Sigmoid colon (tissue), 7 donors: ENCODE data around the gene LCLAT1. TPM values are rescaled to one million over a fixed set of nuclear protein-coding genes. Genes with fewer than 3 reads are reported as not detected.
A peak's percentile ranks its signal among the peaks of the same experiment; 100 is the strongest.

Source experiments
- DNase-seq: peaks from one replicate; pipeline ENCODE4 v3.0.0-alpha.2; 2019
- H3K27ac ChIP-seq, 4 donors: fragments of 200-600 bp; sonication (generic); one replicate each; pipeline ENCODE4 v1.5.1; 2016 to 2019; ENCODE audit warnings: mild to moderate bottlenecking in 1 of 4
- H3K27me3 ChIP-seq, 3 donors: fragments of 200-600 bp; sonication (generic); one replicate each; pipeline ENCODE4 v1.5.1; 2019; ENCODE audit warnings: mild to moderate bottlenecking in 1 of 3
- H3K36me3 ChIP-seq, 4 donors: fragments of 200-600 bp; sonication (generic); one replicate each; pipeline ENCODE4 v1.5.1; 2016 to 2019
- H3K4me1 ChIP-seq, 4 donors: fragments of 200-600 bp; sonication (generic); one replicate each; pipeline ENCODE4 v1.5.1; 2017 to 2019
- H3K4me3 ChIP-seq, 4 donors: fragments of 200-600 bp; sonication (generic); one replicate each; pipeline ENCODE4 v1.5.1; 2017 to 2019; ENCODE audit warnings: mild to moderate bottlenecking in 2 of 4, moderate library complexity in 1 of 4
- H3K9me3 ChIP-seq, 4 donors: fragments of 200-600 bp in 3 of 4; sonication (generic) in 3 of 4; one replicate each; pipeline versions ENCODE4 v1.5.1 to v1.6.1; 2013 to 2019
- CTCF ChIP-seq, 4 experiments: fragments of 450-650 bp in 3 of 4; fragments of 200-600 bp in 1 of 4; IDR thresholded peaks; one replicate each; pipeline ENCODE4 v1.5.1; 2016 to 2019; ENCODE audit warnings: antibody characterized with exemption in 4 of 4, mild to moderate bottlenecking in 3 of 4, moderate library complexity in 2 of 4
- EP300 ChIP-seq, 4 donors: sonication (generic); formaldehyde crosslinking; IDR thresholded peaks; one replicate each; pipeline ENCODE4 v1.6.1; 2017; ENCODE audit warnings: antibody characterized with exemption in 4 of 4
- POLR2A ChIP-seq, 2 donors: fragments of 450-650 bp; IDR thresholded peaks; one replicate each; pipeline ENCODE4 v1.6.1; 2016; ENCODE audit warnings: antibody characterized with exemption in 2 of 2, mild to moderate bottlenecking in 2 of 2, moderate library complexity in 2 of 2
- POLR2AphosphoS5 ChIP-seq, 4 donors: sonication (generic); formaldehyde crosslinking; IDR thresholded peaks; one replicate each; pipeline ENCODE4 v1.6.1; 2017; ENCODE audit warnings: antibody characterized with exemption in 4 of 4
- WGBS, 2 donors: extraction: QIAGEN DNeasy Blood & Tissue Kit; methylation state at CpG; one replicate each; pipeline ENCODE4 v1.1.7; 2013; 5-methylcytosine and 5-hydroxymethylcytosine counted together
- intact Hi-C: fragments of 100-400 bp; cut with DNase I; formaldehyde crosslinking; loops from one replicate; pipeline ENCODE4 v1.15.1; 2023
- polyA plus RNA-seq, 3 donors: library from polyadenylated mRNA; stranded (reverse); fragments of 200-250 nt; gene quantifications; one replicate each; pipeline ENCODE4 v1.2.3, GENCODE V29; 2013
- total RNA-seq, 4 donors: library from RNA; depleted of rRNA; stranded (reverse); fragments of >200 nt; gene quantifications; one replicate each; pipeline ENCODE4 v1.1.0, GENCODE V29; 2016
- donor health status: healthy with polysubstance abuse.
- donor health status: Bipolar disorder and iron deficiency.
- donor health status: healthy.

LCLAT1 gene
- total and polyA plus RNA-seq, 7 donors: 1.2 to 17.2 (median 10.0) TPM

GRCh38 chr2:30500699-30501098, 53.7 kb downstream of the LCLAT1 start:
- intact Hi-C loops: no loop called here
- no peak overlapping the region for H3K4me3 ChIP-seq
- H3K27ac ChIP-seq: no peak overlapping the region
- no peaks in the 10 kb centered on the region for H3K27me3 ChIP-seq
- H3K4me1 ChIP-seq: peaks cover 0 to 29% (median 8%) of the 10 kb centered on the region in 4 donors
- H3K36me3 ChIP-seq: no peaks in the 10 kb centered on the region
- WGBS, 2 donors: 95 to 97% methylated on average over 6 of the region's 6 CpGs
- no peak for DNase-seq
- no peak for TF ChIP-seq POLR2A (IDR thresholded peaks at IDR 0.05)
- TF ChIP-seq EP300 (IDR thresholded peaks at IDR 0.05): no peak
- no peak for TF ChIP-seq CTCF (IDR thresholded peaks at IDR 0.05)
- no peak for TF ChIP-seq POLR2AphosphoS5 (IDR thresholded peaks at IDR 0.05)
- peaks cover 0 to 6% (median 0%) of the 10 kb centered on the region in 4 donors for H3K9me3 ChIP-seq

GRCh38 chr2:30502310-30502709, 55.3 kb downstream of the LCLAT1 start:
- Histone ChIP-seq H3K9me3 (peaks cover 0 to 6% (median 0%) of the 10 kb centered on the region in 4 donors), H3K27me3 (no peaks in the 10 kb centered on the region), H3K27ac (no peak overlapping the region), H3K4me3 (no peak overlapping the region), H3K4me1 (peaks cover 0 to 25% (median 8%) of the 10 kb centered on the region in 4 donors), H3K36me3 (no peaks in the 10 kb centered on the region)
- intact Hi-C loops: no loop called here
- no peak for DNase-seq
- no peak for TF ChIP-seq EP300 (IDR thresholded peaks at IDR 0.05)
- no peak for TF ChIP-seq POLR2AphosphoS5 (IDR thresholded peaks at IDR 0.05)
- no peak for TF ChIP-seq CTCF (IDR thresholded peaks at IDR 0.05)
- no peak for TF ChIP-seq POLR2A (IDR thresholded peaks at IDR 0.05)

DNA sequence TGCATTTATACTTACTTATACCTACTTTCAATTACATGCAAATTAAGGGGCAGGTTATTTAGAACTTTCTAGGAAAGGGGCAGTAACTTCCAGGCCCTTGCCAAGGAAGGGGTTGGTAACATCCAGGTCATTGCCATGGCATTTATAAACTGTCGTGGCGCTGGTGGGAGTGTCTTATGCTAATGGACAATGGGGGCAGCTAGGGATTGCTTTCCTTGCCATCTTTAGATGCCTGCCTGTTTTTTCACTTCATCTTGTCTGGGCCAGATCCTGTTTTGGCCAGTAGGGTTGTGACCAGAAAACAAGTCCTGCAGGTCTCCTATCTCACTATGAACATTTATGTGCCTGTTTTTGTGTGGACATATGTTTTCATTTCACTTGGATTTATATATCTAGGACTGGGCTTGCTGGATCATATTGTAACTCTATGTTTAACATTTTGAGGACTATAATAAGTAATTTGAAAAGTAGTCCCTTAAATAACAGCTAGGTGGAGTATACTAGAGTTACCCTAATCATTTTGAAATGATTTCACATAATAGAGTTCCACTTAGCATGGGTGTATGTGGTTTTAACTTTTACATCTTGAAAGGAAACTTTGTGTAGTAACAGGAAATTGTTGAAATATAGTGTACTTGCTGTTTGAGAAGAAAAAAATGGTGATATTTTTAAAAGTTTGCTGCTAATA, 56.1 kb downstream of the LCLAT1 start:
- intact Hi-C loops: no loop called here
- DNase-seq: no peak
- peaks cover 0 to 25% (median 8%) of the 10 kb centered on the region in 4 donors for H3K4me1 ChIP-seq
- 91 to 98% methylated on average over 2 of the region's 2 CpGs for WGBS, 2 donors
- H3K36me3 ChIP-seq: no peaks in the 10 kb centered on the region
- H3K27me3 ChIP-seq: no peaks in the 10 kb centered on the region
- peaks cover 0 to 4% (median 0%) of the 10 kb centered on the region in 4 donors for H3K9me3 ChIP-seq
- TF ChIP-seq POLR2AphosphoS5 (IDR thresholded peaks at IDR 0.05) (no peak), EP300 (IDR thresholded peaks at IDR 0.05) (no peak), CTCF (IDR thresholded peaks at IDR 0.05) (no peak), POLR2A (IDR thresholded peaks at IDR 0.05) (no peak)
- no peak overlapping the region for H3K4me3 ChIP-seq
- peak overlapping the region in 2 of 4 donors; percentile 28 to 33 for H3K27ac ChIP-seq

GRCh38 chr2:30503695-30504052, 56.6 kb downstream of the LCLAT1 start:
- TF ChIP-seq POLR2AphosphoS5 (IDR thresholded peaks at IDR 0.05): no peak
- TF ChIP-seq EP300 (IDR thresholded peaks at IDR 0.05): no peak
- no peak for TF ChIP-seq POLR2A (IDR thresholded peaks at IDR 0.05)
- H3K9me3 ChIP-seq: peaks cover 0 to 4% (median 0%) of the 10 kb centered on the region in 4 donors

DNA sequence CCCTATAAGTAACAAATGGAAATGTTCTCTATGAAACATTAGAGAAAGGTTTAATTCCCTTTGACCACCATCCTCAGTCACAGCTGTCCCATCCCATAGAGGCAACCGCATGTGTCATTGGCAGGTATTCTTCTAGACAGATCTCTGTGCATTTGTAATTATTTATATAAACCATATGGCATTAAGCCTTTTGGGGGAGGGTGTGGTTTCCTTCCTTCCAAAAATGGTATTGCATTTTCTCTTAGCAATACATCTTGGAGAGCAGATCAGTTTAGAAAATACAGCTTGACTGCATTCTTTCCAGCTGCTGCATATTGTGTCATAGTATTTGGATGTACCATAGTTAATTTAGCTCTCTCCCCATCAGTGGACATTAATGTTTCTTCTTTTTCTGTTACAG, 57.7 kb downstream of the LCLAT1 start:
- H3K36me3 ChIP-seq: no peaks in the 10 kb centered on the region
- peaks cover 0 to 4% (median 0%) of the 10 kb centered on the region in 4 donors for H3K9me3 ChIP-seq
- no peak for DNase-seq
- no peaks in the 10 kb centered on the region for H3K27me3 ChIP-seq
- no peak overlapping the region for H3K4me3 ChIP-seq
- peaks cover 0 to 26% (median 8%) of the 10 kb centered on the region in 4 donors for H3K4me1 ChIP-seq
- H3K27ac ChIP-seq: peak overlapping the region in 1 of 4 donors; percentile 10
- TF ChIP-seq EP300 (IDR thresholded peaks at IDR 0.05) (no peak), POLR2AphosphoS5 (IDR thresholded peaks at IDR 0.05) (no peak), CTCF (IDR thresholded peaks at IDR 0.05) (no peak), POLR2A (IDR thresholded peaks at IDR 0.05) (no peak)
- 81 to 91% methylated on average over 1 of the region's 1 CpG for WGBS, 2 donors
- intact Hi-C loops: no loop called here

More at GRCh38 chr2:30503695-30504052, 56.6 kb downstream of the LCLAT1 start:
- no peaks in the 10 kb centered on the region for H3K36me3 ChIP-seq
- 70 to 82% methylated on average over 3 of the region's 3 CpGs for WGBS, 2 donors
- no peak for DNase-seq
- intact Hi-C loops: no loop called here
- H3K27ac ChIP-seq: peak overlapping the region in 2 of 4 donors; percentile 28 to 33
- H3K27me3 ChIP-seq: no peaks in the 10 kb centered on the region
- no peak overlapping the region for H3K4me3 ChIP-seq
- peaks cover 0 to 25% (median 8%) of the 10 kb centered on the region in 4 donors for H3K4me1 ChIP-seq
